HUDEP-2 (cell line): Measurements from ENCODE around the gene NCKAP5L.
"Not testable (repeated sequence)": the region's sequence is repeated elsewhere in the genome, so short reads cannot be mapped to it uniquely, and the experiment has no call there.

Experiments
- DNase-seq, 76 experiments: peaks; one replicate each; lab custom pipeline; 2025; ENCODE audit not compliant: unreplicated experiment in 76 of 76; lab: John Stamatoyannopoulos, UW

NCKAP5L gene

DNA sequence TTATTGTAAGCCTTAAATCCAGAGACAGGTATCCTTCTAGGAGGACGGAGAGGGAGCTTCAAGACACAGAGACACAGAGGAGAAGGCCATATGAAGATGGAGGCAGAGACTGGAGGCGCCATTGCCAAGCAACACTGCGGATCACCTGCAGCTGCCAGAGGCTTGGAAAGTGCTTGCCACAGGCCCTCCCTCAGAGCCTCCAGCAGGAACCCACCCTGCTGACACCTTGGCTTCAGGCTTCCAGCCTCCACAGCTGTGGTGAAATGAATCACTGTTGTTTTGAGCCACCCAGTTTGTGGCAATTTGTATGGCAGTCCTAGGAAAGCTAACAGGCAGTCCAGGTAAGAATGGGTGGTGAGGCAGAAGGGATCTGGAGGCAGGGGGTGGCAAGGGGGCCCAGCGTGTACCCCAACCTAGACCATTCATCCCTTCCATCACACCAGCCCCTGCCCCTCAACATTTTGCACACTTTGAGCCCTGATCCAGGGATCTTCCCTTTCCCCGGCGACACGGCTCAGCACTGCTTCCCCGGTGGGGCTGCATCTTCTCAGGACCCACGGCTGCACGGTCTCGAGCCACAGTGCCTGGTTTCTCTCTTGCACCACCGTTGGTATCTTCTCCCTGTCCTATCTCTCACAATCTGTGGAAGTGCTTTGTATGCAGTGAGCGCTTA lies 37.0 kb upstream of the NCKAP5L start:
- no peak for DNase-seq

DNA sequence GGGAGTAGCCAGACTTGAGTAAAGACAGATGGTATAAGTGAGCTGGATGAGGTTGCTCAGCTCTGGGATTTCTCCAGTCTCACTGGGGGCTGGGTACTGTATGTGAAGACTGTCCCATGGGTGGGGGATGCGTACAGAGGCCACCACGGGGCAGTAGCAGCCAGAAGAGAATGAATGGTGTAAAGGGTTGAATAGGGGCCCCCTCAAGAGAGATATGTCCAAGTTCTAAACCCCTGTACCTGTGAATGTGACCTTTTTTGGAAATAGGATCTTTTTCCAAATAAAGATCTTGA lies 36.5 kb upstream of the NCKAP5L start:
- no peak for DNase-seq

DNA sequence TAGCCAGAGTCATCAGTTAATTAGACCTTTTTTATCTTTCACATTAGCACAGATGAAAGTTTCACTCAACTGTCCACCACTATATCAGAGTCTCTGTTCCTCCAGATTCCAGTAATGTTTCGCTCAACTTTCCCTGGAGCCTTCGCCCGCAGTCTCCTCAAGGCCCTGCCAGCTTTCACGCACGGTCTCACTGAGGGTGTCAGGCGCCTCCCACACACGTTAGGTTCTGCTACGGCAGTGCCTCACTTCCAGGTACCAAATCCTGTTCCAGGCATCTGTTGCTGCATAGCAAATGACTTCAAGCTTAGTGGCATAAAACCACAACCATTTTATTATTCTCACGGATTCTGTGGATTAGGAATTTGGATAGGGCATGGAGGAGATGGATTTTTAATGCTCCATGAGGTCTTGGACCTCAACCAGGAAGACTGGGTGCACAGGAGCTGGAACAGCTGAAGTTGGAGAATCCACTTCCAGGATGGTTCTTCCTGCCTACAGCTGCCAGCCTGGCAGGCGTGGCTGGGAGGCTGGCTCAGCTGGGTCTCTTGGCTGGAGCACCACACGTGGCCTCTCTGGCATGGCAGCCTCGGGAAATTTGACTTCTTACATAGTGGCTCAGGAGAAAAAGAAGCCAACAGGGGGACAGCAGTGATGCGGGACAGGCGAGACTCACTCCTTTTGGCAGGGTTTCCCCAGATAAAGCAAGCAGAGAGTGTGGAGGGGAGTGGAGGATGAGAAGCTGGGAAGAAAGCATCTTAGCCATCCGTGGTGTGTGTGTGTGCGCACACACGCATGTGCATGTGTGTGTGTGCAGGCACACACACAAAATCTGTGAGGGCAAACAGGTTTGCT lies 36.0 kb upstream of the NCKAP5L start:
- no peak for DNase-seq

DNA sequence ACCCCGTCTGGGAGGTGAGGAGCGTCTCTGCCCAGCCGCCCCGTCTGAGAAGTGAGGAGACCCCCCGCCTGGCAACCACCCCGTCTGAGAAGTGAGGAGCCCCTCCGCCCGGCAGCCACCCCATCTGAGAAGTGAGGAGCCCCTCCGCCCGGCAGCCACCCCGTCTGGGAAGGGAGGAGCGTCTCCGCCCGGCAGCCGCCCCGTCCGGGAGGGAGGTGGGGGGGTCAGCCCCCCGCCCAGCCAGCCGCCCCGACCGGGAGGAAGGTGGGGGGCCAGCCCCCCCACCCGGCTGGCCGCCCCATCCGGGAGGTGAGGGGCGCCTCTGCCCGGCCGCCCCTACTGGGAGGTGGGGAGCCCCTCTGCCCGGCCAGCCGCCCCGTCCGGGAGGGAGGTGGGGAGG lies 32.7 kb upstream of the NCKAP5L start:
- DNase-seq: not testable (repeated sequence)

DNA sequence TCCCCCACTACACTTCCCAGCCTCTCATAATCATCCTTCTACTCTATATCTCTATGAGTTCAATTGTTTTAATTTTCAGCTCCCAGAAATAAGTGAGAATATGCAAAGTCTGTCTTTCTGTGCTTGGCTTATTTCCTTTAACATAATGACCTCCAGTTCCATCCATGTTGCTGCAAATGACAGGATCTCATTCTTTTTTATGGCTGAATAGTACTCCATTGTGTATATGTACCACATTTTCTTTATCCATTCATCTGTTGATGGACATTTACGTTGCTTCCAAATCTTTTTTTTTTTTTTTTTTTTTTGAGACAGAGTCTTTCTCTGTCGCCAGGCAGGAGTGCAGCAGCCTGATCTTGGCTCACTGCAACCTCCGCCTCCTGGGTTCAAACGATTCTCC lies 27.7 kb upstream of the NCKAP5L start:
- not testable (repeated sequence) for DNase-seq

DNA sequence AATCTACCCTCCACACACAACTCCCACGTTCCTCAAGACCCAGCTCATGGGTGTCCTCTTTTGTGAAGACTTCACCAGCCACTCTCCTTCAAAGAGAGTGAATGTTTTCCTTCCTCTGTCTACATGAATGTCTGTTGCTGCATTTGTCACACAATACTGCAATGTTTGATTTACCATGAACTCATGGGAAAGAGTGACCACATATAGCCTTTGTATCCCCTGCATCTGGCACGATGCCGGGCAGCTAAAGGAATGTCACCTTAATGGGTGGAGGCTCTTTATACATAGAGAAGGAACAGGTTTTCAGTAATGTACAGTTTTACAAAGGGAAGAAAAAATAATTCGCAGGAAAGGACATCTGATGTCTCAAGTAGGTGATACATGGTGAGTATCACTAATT lies 26.8 kb upstream of the NCKAP5L start:
- no peak for DNase-seq

DNA sequence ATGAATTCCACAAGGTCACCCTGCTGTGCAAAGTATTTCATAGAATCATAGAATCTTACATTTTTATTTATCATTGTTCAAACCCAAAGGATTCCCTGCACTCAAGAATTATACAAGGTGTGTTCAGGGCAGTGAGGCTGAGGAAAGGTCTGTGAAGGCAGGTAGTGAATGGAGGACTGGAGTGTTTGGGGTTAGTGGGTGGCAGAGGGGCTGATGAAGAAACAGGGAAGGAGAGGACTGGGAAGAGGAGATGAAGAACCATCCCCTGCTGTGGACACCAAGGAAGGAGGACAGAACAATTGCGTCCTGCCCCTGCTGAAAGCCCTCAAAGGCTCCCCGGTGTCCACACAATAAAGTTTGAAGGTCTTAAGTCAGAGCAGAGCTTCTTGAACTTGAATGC lies 25.5 kb upstream of the NCKAP5L start:
- DNase-seq: no peak

DNA sequence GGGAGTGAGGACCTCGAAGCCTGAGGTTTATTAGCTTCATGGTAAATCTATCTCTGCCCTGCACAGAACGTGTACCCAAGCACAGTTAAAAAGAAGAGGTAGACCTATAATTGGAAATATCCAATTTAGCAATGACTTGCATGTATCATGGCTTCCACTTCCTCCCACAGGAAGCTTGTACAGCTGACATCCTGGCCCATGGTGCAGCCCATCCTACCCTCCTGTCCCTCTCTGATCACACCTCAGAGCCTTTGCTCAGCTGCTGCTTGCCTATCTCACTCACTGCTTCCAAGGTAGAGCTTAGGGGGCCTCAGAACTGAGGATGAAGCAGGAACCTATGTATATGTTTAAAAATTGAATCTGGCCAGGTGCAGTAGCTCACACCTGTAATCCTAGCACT lies 18.9 kb upstream of the NCKAP5L start:
- DNase-seq: no peak

DNA sequence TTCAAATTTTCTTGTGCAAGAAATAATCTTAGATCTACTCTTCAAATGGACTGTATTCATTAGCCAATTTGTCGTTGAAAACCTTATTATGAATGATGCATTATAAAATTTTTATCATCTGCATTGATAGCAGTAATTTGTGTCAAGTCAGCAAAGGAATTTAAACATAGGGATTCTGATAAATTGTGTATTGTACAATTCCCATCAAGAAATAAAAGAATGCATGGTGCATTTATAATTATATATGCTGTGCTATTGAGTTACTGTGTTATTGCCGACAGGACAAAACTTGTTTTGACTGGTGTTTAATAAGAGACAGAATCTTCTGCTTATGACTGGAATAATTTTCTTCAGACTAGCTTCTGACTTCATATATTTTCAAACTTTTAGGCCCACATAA lies 17.8 kb upstream of the NCKAP5L start:
- DNase-seq: no peak

DNA sequence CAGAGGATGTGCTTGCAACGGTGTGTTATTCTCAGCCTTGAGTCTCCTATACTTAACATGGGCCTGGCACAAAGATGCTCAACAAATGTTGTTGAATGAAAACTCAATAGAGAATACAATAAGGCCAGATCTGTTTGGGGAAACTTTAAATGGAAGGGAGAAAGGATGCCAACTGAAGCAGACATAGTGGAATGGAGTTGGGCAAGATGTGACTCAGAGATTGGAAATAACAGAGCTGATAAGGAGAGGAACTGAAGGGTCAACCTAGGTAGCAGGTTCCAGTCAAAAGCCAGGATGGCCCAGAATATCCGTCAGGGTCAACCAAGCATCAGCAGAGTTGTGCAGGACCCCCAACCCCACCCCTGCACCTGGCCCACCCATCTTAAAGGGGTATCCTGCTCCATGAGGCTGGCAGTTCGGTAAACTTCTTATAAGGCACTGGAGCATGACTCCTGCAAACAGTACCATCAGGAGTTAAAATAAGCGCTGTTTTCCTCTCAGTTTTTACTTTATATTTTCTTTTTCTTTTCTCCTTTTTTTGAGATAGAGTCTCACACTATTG lies 15.7 kb upstream of the NCKAP5L start:
- no peak for DNase-seq

DNA sequence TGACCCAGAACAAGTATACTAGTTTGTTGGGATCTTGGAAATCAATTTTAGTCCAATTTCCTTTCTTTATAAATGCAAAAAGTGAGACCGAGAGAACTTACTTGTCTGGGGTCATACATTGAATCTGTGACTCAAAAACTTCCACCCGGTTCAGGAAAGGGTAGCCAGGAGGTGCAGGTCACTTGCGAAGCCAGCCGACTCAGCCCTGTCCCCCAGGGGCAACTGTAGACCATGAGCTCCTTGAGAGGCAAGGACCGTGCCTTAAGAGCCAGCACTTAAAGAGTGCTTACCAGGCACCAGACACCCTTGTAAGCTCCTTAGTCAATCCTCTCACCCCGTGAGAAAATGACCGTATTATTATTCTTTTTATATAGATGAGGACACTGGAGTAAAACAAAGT lies 15.2 kb upstream of the NCKAP5L start:
- no peak for DNase-seq

DNA sequence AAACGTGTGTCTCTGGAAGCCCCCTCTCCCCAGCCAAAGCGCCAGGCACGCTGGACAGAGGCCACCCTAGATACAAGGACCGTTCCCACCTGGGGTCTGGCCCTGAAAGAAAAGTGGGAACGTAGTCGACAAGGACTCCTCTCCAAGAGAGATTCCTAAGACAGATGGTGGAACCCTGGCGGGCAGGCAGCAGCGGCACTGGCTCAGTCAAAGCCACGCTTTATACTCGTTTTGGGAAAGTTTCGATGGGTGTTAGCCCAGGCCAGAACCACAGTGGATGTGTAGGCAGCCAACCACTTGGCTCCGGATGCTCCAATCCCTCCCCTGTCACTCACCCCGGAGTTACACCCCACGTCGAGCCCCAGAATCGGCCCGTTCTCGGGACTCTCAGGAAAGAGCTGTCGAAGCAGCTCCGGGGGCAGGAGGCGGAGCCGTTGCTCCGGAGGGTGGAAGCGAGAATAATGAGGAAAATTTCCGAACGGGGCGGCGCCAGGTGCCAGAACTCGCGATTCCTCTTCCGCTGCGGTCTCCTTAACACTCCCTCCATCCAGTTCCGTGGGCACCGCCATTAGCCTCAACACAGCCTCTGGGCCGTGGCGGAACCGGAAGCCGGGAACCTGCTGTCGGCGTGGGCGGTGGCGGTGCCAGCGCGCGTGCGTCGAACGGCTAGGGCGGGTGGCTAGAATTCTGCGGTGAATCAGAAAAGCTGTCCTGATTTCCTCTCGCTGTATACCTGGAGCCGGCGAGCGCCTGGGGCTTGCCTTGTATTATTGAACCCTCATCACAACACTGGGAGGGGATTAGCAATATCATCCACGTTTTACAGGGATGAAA lies 14.5 kb upstream of the NCKAP5L start, which contains the start of gene BCDIN3D:
Gene BCDIN3D, minus strand, starts transcription at position 588 of the 834 bp plus-strand sequence. Its CDS starts 19 bp downstream, at position 569.
- peak in 73 of 76 experiments; percentile 28 to 90 (median 78) for DNase-seq

DNA sequence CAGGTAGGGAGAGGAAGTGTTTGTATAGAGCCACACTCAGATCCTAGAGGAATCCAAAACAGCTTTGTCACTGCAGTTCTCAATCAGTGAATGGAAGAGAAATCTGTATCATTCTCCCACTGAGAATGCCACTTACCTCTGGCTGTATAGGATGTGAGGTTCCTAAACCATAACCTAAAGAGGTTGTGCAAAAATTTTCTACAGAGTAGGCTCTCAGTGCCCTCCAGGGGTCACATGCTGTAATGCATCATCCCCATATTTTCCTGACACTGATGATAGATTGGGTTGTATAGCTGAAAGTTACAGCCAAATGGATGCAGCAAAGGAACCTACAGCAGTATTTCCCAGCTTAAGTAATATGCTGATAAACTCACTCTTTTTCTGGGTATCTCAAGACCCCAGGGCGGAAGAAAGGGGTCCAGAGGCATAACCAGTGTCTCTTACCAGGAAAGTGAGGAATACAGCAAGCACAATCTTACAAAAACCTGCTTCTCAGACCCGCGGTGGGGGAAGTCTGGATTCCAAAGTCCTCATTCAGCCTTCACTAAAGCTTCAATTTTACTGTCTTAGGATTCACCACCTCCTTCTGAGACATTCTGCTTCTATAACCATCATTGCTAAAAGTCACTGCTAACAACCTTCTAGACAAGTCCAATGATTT lies 10.9 kb upstream of the NCKAP5L start:
- DNase-seq: peak in 27 of 76 experiments; percentile 4 to 46 (median 19)

DNA sequence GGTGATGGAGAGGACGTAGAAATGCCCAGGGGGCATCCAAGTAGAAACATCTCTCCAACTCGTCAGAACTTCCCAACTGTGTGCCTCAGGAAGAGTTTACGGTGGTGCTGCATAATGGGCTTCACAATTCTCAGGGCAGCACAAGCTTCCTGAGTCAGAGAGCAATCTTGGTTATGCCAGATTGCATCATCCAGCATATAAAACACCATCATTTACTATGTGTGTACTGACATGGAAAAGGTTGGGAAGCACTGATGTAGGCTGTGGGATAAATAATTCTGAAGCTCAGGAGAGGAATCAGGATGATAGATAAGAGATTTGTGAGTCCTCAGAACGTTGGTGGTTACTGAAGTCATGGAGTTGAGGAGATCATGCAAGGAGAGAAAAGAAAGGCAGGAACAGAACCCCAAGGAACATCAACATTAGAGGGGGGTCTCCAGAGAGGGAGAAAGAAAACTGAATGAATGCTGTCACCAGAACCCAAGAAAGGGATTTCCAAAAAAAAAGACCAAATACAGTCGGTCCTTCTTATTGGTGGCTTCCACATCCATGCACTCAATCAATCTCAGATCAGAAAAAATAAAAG lies 4.7 kb upstream of the NCKAP5L start:
- no peak for DNase-seq

DNA sequence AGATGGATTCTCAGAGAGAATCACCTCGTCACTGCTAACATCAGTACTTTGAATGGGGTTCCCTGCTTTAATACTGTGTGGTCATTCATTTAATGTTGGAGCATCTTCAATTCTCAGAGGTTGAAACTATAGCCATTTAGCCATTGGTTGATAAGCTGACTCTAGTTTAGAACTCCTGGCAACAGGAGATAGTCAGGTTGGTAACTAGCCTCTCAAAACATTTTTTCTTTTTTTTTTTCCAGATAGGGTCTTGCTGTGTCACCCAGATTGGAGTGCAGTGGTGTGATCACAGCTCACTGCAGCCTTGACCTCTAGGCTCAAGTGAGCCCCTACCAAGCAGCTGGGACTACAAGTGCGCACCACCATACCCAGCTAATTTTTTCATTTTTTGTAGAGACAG lies 3.5 kb upstream of the NCKAP5L start:
- DNase-seq: no peak

DNA sequence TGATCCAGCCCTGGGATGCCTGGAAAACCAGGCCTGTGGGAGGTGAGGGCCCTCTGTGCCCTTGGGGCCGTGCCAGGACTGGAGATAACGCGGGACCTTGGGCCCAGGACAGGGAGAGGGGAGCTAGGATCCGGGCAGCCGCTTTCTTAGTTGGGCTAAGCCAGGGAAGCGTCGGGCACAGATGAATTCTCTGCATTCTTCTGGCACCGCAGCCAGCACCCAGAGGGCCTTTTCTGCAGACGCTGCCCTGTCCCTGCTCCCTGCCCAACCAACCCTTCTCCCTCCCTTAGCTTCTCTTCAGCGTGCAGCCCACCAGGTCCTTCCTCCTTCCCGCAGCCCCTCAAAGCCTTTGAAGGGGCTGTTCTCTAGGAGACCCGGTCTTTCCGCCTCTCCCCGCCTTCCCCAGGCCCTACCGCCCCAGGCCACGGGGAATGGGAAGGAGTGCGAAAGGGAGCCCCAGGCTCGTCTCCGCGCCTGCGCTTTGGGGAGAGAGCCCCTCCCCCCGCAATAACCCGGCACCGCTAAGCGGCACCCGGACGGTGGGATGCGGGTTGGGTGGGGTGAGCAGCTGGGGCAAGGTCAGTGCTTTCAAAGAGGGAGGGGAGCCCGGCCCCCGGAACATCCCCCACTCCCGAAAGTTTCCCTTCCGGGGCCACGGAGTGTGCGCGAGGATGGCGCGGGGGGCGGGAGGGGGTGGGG lies 663 bp downstream of the NCKAP5L start:
- DNase-seq: no peak

DNA sequence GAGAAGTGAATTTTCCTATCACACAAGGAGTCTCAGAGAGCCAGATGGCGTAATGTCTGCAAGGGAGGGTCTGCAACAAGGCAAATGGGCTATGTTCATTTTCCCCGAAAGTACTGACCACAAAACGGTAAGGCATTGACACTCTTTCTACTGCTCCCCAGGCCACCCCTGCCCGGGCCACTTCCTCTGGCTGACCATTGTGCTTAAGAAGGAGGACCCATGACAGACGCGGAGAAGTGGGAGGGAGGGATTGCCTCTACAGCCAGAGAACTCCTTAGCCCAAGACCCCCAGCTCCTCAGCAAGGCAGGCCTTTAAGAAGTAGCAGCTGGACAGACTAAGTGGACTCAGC lies 1.2 kb downstream of the NCKAP5L start:
- no peak for DNase-seq

DNA sequence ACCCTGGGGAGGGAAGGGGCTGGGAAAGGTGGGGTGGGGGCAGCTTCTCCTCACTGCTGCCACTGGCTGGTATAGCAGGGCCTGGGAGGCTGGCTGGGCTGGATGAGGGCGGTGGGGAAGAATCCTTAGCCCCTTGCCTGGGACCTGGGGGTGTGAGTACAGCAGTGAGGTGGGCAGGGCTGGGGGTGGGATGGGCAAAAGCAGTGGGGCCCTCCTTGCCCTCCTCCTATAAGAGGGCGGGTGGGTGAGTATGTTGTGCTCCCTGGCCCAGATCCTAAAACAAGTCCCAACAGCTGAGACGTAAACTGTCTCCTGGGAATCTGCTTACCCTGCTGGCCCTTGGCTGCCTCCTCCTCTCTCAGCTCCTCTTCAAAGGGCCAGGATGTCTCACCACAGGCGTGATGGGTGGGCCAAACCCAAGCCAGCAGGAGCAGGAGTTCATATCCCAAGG lies 2.2 kb downstream of the NCKAP5L start:
- no peak for DNase-seq

DNA sequence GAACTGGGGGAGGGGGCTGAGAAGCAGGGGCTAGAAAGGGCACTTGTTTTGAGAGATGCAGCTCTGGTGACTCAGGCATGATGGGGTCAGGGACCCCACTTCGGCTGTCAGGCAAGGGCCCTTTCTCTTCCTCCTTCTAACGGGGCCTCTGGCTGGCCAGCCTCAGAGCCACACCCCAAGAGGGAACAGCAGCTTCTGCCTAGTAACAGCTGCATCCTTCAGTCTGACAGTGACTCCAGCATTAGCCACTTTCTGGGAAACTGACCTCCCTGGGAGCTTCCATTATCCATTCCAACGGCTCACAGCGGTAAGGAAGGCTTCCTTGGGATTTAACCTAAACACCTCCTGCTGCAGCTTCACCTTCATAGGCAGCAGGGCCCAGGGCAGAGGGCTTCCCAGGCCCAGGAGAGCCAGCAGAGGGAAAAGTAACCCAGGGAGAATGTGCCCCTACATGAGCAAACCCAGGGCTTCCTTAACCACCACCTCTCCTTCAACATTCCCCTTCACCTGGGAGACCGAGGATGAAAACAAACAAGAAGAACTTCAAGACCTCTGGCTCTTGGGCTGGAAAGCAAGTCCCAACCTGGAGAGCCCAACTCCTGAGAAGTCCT lies 2.7 kb downstream of the NCKAP5L start:
- DNase-seq: peak in 2 of 76 experiments; percentile 2 to 16
